Cardiac fibroblast (primary cell): Measurements from ENCODE around the gene CCL26.
"Not testable (repeated sequence)": the region's sequence is repeated elsewhere in the genome, so short reads cannot be mapped to it uniquely, and the experiment has no call there.

Source experiments
- DNase-seq, 2 donors: peaks; one replicate each; pipeline versions ENCODE4 v3.0.0 to v3.0.0-alpha.2; 2010; ENCODE audit warnings: low read depth in 2 of 2
- H3K4me3 ChIP-seq, 2 donors: replicated peaks in 1 of 2; 1 replicate in 1 of 2; 2 replicates in 1 of 2; pipeline ENCODE4 v1.5.1; 2011; ENCODE audit warnings: low read depth in 2 of 2, low read length in 2 of 2, mild to moderate bottlenecking in 2 of 2, moderate library complexity in 1 of 2
- TF ChIP-seq, protein P1 (sequence below): IDR thresholded peaks from one replicate; pipeline ENCODE4 v1.5.1; 2011; ENCODE audit warnings: low read depth, mild to moderate bottlenecking, low read length, inconsistent platforms

Gene CCL26

DNA sequence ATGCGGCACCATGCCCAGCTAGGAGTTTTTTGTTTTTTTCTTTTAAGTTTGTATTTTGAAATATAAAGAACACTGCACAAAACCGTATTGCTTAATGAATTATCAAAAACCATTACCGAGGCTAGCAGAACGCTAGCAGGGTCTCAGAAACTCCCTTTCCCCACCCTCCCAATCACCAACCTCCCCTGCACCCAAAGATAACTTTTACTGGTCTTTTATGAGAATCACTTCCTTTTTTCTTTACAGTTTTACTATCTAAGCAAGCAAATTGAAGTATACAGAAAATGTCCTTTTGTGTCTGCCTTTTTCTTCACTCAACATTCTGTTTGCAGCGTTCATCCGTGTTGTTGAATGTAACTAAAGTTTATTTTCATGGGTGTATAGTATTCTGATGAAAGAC lies 46.7 kb downstream of the CCL26 start:
- TF ChIP-seq, protein P1, sequence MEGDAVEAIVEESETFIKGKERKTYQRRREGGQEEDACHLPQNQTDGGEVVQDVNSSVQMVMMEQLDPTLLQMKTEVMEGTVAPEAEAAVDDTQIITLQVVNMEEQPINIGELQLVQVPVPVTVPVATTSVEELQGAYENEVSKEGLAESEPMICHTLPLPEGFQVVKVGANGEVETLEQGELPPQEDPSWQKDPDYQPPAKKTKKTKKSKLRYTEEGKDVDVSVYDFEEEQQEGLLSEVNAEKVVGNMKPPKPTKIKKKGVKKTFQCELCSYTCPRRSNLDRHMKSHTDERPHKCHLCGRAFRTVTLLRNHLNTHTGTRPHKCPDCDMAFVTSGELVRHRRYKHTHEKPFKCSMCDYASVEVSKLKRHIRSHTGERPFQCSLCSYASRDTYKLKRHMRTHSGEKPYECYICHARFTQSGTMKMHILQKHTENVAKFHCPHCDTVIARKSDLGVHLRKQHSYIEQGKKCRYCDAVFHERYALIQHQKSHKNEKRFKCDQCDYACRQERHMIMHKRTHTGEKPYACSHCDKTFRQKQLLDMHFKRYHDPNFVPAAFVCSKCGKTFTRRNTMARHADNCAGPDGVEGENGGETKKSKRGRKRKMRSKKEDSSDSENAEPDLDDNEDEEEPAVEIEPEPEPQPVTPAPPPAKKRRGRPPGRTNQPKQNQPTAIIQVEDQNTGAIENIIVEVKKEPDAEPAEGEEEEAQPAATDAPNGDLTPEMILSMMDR = no peak

DNA sequence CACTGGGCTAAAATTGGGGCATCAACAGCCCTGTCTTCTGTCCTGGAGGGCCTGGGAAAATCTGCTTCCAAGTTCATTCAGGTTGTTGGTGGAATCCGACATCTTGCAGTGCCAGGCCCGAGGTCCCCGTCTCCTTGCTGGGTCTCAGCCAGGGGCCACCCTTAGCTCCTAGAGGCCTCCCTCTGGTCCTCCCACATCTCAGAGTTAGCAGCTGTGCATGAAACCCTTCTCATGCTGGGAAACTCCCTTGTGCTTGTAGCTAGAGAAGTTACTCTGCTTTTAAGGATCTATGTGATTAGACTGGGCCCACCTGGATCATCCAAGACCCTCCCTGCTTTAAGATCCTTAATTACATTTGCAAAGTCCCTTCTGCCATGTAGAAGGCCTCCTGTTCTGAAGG lies 48.6 kb downstream of the CCL26 start:
- no peak overlapping the region for H3K4me3 ChIP-seq
- TF ChIP-seq, protein P1 = no peak
- DNase-seq = no peak

More for the DNA sequence above, 46.7 kb downstream of the CCL26 start:
- DNase-seq = no peak
- H3K4me3 ChIP-seq = no peak overlapping the region

DNA sequence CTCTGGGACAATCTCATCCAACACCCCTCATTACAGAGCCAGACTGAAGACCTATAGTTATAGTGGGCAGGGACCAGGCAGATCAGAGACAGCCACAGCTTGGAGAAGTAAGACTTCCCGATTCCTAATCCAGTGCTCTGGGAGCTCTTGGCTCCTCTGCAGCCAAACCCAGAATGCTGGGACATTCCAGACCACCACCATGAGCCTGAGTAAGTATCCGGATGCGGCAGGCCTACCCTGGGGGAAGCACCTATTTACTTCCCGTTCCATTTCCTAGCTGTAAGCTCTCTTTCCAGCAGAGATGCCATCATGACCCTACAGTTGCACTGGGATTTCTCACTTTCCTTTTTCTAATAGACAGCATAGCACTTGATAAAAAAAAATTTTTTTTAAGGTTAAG lies 49.6 kb downstream of the CCL26 start:
- no peak for DNase-seq
- no peak overlapping the region for H3K4me3 ChIP-seq
- TF ChIP-seq, protein P1 = no peak

DNA sequence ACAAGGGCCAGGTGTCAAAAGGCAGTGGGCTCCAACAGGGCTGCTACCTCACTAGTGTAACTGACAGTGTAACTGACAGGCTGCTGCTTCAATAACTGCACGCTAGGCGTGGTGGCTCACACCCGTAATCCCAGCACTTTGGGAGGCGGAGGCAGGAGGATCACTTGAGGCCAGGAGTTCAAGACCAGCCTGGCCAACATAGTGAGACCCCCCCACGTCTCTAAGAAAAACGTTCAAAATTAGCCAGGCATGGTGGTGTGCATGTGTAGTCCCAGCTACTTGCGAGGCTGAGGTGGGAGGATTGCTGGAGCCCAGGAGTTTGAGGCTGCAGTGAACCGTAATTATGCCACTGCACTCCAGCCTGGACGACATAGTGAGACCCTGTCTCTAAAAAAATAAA lies 50.1 kb downstream of the CCL26 start:
- DNase-seq, H3K4me3 ChIP-seq: not testable (repeated sequence)

DNA sequence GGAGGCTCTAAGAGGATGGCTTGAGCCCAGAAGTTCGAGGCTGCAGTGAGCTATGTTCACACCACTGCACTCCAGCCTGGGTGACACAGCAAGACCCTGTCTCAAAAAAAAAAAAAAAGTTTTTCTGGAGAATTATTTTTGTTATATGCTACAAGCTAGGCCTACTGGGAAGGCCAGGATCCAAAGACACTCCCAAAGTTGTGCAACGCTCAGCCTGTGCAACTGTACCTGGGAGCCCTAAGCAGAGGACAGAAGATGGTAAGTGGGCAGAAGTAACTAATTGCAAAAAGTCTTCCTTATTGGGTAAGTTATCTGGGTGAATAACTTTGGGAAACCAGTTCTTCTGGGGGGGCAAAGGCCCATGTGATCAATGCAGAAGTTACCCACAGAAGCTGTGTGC lies 50.6 kb downstream of the CCL26 start:
- TF ChIP-seq, protein P1 = no peak
- no peak for DNase-seq
- H3K4me3 ChIP-seq = no peak overlapping the region

DNA sequence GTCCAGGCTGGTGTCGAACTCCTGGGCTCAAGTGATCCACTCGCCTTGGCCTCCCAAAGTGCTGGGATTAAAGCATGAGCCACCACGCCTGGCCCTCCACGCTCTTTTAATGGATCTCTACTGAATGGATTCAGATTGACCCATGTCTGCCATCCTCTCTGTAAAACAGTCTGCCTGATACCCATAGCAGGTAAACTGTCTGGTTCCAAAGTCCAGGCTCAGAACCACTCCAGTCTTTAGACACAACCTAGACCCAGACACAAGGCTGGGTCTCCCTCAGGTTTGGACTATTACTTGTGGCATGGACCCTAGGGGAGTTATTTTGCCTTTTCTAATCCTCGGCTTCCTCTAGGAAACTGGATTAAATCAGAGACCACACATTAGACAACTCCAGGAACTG lies 52.4 kb downstream of the CCL26 start:
- TF ChIP-seq, protein P1 = no peak
- no peak for DNase-seq
- H3K4me3 ChIP-seq = no peak overlapping the region
